ENCODE measurements around the gene KIAA0232. TPM values are rescaled to one million over a fixed set of nuclear protein-coding genes. Genes with fewer than 3 reads are reported as not detected.

KIAA0232 gene
- total and polyA plus RNA-seq, 2 donors = 10.5 to 12.8 TPM

DNA sequence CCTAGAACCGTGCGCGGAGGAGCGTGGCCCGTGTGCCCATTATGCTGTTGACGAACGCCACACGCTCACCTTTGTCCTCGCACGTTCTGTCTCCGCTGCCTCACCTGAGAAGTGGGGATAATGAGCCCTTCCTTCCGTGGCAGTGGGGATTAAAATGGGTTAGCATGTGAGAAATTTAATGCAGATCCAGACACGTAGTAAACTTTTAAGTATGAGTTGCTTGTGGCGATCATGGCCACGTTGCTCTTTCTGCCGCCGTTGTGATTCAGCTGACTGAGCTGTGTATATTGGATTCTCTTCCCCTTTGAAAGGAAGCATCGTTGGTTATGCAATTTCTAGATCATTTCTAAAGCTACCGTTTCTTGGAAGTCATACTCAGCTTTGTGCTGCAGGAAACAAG lies 143.6 kb downstream of the KIAA0232 start:
- H3K4me1 ChIP-seq (ENCODE audit: control insufficient read depth in 2 of 2, insufficient read depth in 2 of 2, low read length in 2 of 2) = peaks cover 40 to 50% of the 10 kb centered on the region in 2 donors

DNA sequence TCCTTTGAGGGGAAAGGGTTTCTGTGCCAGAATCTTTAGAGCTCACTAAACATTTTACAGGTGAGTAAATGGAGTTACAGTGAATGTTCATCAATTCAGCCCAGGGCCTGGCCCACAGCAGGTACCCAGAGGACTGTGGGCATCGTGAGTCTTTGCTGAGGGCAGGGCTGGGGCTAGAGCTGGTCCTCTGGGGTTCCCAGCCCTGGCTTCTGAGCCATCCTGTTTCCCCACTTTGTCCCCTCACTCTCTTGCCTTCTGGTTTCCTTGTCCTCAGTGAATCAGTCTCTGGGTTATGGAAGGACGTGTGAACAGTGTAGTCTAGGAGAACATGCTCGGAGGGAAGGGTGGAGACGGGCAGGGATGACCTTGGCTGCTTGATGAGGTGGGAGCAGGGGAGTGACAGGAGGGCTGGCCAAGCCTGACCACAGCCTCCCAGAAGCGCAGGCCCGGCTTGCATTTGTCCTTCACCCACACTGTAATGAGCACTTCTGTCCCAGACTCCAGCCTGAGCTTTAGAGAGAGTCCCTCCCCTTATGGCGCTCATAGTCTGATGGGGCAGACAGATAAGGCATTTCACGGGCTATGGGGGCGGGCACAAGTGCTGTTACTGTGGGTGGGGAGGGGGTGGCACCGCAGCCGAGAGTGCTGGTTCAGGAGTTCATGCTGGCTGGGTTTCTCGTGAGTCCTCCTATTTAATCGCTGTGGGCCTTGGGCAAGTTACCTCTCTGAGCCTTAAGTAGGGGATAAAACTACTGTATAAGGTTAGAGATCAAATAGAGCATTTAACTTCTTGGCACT lies 144.4 kb downstream of the KIAA0232 start:
- Histone ChIP-seq H3K27ac (ENCODE audit: low read depth in 1 of 2, low read length in 1 of 2) (peak overlapping the region; percentile 52 to 62), H3K9me3 (ENCODE audit: control insufficient read depth in 2 of 2, insufficient read depth in 1 of 2, low read length in 1 of 2) (peaks cover 0 to 6% of the 10 kb centered on the region in 2 donors), H3K27me3 (ENCODE audit: control insufficient read depth in 2 of 2, insufficient read depth in 1 of 2, low read length in 1 of 2) (no peaks in the 10 kb centered on the region), H3K4me3 (ENCODE audit: low read length in 2 of 2) (no peak overlapping the region), H3K36me3 (ENCODE audit: control insufficient read depth in 2 of 2, insufficient read depth in 2 of 2, low read length in 1 of 2) (peaks cover 28 to 31% of the 10 kb centered on the region in 2 donors), H3K4me1 (ENCODE audit: control insufficient read depth in 2 of 2, insufficient read depth in 2 of 2, low read length in 2 of 2) (peaks cover 40 to 50% of the 10 kb centered on the region in 2 donors)
- 59% methylated on average over 13 of the region's 13 CpGs for WGBS
- DNase-seq (ENCODE audit: low read depth in 6 of 9, low spot score in 9 of 9) = peak in 3 of 9 donors; percentile 58 to 71 (median 60)

More for the DNA sequence above, 143.6 kb downstream of the KIAA0232 start:
- H3K4me3 ChIP-seq (ENCODE audit: low read length in 2 of 2) = no peak overlapping the region
- WGBS = 72% methylated on average over 19 of the region's 19 CpGs
- peak overlapping the region in 1 of 2 donors; percentile 25 for H3K27ac ChIP-seq (ENCODE audit: low read depth in 1 of 2, low read length in 1 of 2)
- no peaks in the 10 kb centered on the region for H3K27me3 ChIP-seq (ENCODE audit: control insufficient read depth in 2 of 2, insufficient read depth in 1 of 2, low read length in 1 of 2)
- DNase-seq (ENCODE audit: low read depth in 6 of 9, low spot score in 9 of 9) = peak in 1 of 9 donors; percentile 36
- H3K36me3 ChIP-seq (ENCODE audit: control insufficient read depth in 2 of 2, insufficient read depth in 2 of 2, low read length in 1 of 2) = peaks cover 28% of the 10 kb centered on the region in 2 donors
- H3K9me3 ChIP-seq (ENCODE audit: control insufficient read depth in 2 of 2, insufficient read depth in 1 of 2, low read length in 1 of 2) = peaks cover 0 to 6% of the 10 kb centered on the region in 2 donors

DNA sequence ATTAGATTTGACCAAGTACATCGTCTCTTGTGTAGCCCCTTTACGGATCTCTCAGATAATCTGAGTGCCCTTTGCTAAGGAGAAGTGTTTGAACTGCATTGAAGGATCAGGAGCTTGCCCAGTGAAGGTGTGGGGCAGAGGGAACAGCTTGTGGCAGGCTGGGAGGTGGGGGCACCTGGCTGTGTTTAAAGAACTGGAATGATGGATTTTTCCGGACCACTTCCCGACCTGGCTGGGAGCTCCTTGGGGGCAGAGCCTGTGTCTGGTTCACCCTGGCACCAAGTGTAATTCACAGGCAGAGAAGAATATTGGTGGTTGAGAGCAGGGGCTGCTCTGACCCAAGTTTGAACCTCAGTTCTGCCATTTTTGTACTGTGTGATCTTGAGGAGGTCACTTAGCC lies 145.6 kb downstream of the KIAA0232 start:
- Histone ChIP-seq H3K27me3 (ENCODE audit: control insufficient read depth in 2 of 2, insufficient read depth in 1 of 2, low read length in 1 of 2) (no peaks in the 10 kb centered on the region), H3K27ac (ENCODE audit: low read depth in 1 of 2, low read length in 1 of 2) (no peak overlapping the region), H3K4me1 (ENCODE audit: control insufficient read depth in 2 of 2, insufficient read depth in 2 of 2, low read length in 2 of 2) (peaks cover 40 to 50% of the 10 kb centered on the region in 2 donors)

GRCh38 chr4:6929339-6929811 lies 146.8 kb downstream of the KIAA0232 start:
- no peaks in the 10 kb centered on the region for H3K27me3 ChIP-seq (ENCODE audit: control insufficient read depth in 2 of 2, insufficient read depth in 1 of 2, low read length in 1 of 2)
- peaks cover 0 to 5% of the 10 kb centered on the region in 2 donors for H3K9me3 ChIP-seq (ENCODE audit: control insufficient read depth in 2 of 2, insufficient read depth in 1 of 2, low read length in 1 of 2)
- DNase-seq (ENCODE audit: low read depth in 6 of 9, low spot score in 9 of 9) = peak in 1 of 9 donors; percentile 72
- no peak overlapping the region for H3K4me3 ChIP-seq (ENCODE audit: low read length in 2 of 2)
- H3K4me1 ChIP-seq (ENCODE audit: control insufficient read depth in 2 of 2, insufficient read depth in 2 of 2, low read length in 2 of 2) = peaks cover 40 to 50% of the 10 kb centered on the region in 2 donors
- H3K36me3 ChIP-seq (ENCODE audit: control insufficient read depth in 2 of 2, insufficient read depth in 2 of 2, low read length in 1 of 2) = peaks cover 16 to 20% of the 10 kb centered on the region in 2 donors
- WGBS = 80% methylated on average over 9 of the region's 9 CpGs
- H3K27ac ChIP-seq (ENCODE audit: low read depth in 1 of 2, low read length in 1 of 2) = peak overlapping the region in 1 of 2 donors; percentile 42

More for the DNA sequence above, 145.6 kb downstream of the KIAA0232 start:
- H3K4me3 ChIP-seq (ENCODE audit: low read length in 2 of 2) = no peak overlapping the region
- 98% methylated on average over 4 of the region's 4 CpGs for WGBS
- DNase-seq (ENCODE audit: low read depth in 6 of 9, low spot score in 9 of 9) = no peak
- H3K36me3 ChIP-seq (ENCODE audit: control insufficient read depth in 2 of 2, insufficient read depth in 2 of 2, low read length in 1 of 2) = peaks cover 28 to 29% of the 10 kb centered on the region in 2 donors
- no peaks in the 10 kb centered on the region for H3K9me3 ChIP-seq (ENCODE audit: control insufficient read depth in 2 of 2, insufficient read depth in 1 of 2, low read length in 1 of 2)

GRCh38 chr4:6929812-6930464 lies 147.4 kb downstream of the KIAA0232 start:
- Histone ChIP-seq H3K27me3 (ENCODE audit: control insufficient read depth in 2 of 2, insufficient read depth in 1 of 2, low read length in 1 of 2) (no peaks in the 10 kb centered on the region), H3K27ac (ENCODE audit: low read depth in 1 of 2, low read length in 1 of 2) (peak overlapping the region in 1 of 2 donors; percentile 42), H3K4me3 (ENCODE audit: low read length in 2 of 2) (no peak overlapping the region), H3K9me3 (ENCODE audit: control insufficient read depth in 2 of 2, insufficient read depth in 1 of 2, low read length in 1 of 2) (peaks cover 0 to 5% of the 10 kb centered on the region in 2 donors), H3K36me3 (ENCODE audit: control insufficient read depth in 2 of 2, insufficient read depth in 2 of 2, low read length in 1 of 2) (peaks cover 11 to 15% of the 10 kb centered on the region in 2 donors), H3K4me1 (ENCODE audit: control insufficient read depth in 2 of 2, insufficient read depth in 2 of 2, low read length in 2 of 2) (peaks cover 40 to 50% of the 10 kb centered on the region in 2 donors)
- 88% methylated on average over 15 of the region's 15 CpGs for WGBS
- no peak for DNase-seq (ENCODE audit: low read depth in 6 of 9, low spot score in 9 of 9)

- DNase-seq (ENCODE audit: low read depth in 6 of 9, low spot score in 9 of 9) = no peak
- 99% methylated on average over 3 of the region's 3 CpGs for WGBS
- no peak overlapping the region for H3K27ac ChIP-seq (ENCODE audit: low read depth in 1 of 2, low read length in 1 of 2)
- H3K27me3 ChIP-seq (ENCODE audit: control insufficient read depth in 2 of 2, insufficient read depth in 1 of 2, low read length in 1 of 2) = no peaks in the 10 kb centered on the region
- H3K36me3 ChIP-seq (ENCODE audit: control insufficient read depth in 2 of 2, insufficient read depth in 2 of 2, low read length in 1 of 2) = peaks cover 6 to 8% of the 10 kb centered on the region in 2 donors
- H3K4me1 ChIP-seq (ENCODE audit: control insufficient read depth in 2 of 2, insufficient read depth in 2 of 2, low read length in 2 of 2) = peaks cover 17 to 27% of the 10 kb centered on the region in 2 donors
- H3K9me3 ChIP-seq (ENCODE audit: control insufficient read depth in 2 of 2, insufficient read depth in 1 of 2, low read length in 1 of 2) = peaks cover 0 to 5% of the 10 kb centered on the region in 2 donors
- no peak overlapping the region for H3K4me3 ChIP-seq (ENCODE audit: low read length in 2 of 2)
Measured at GRCh38 chr4:6932475-6932874, 149.9 kb downstream of the KIAA0232 start.

DNA sequence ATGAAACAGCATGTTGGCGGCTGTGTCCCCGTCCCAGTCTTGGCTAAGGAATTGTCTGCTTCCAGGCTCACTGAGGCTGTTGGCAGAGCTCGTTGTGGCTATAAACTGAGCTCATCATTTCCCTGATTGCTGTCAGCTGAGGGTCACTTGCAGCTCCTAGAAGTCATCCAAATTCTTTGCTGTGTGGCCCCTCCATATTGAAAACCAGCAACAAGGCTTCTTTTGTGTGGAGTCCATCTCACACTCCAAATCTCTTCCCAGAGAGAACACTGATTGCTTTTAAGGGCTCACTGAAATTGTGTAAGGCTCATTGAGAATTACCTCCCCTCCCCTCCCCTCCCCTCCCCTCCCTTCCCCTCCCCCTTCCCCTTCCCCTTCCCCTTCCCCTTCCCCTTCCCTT lies 150.4 kb downstream of the KIAA0232 start:
- Histone ChIP-seq H3K9me3 (ENCODE audit: control insufficient read depth in 2 of 2, insufficient read depth in 1 of 2, low read length in 1 of 2) (peaks cover 0 to 5% of the 10 kb centered on the region in 2 donors), H3K27ac (ENCODE audit: low read depth in 1 of 2, low read length in 1 of 2) (no peak overlapping the region), H3K36me3 (ENCODE audit: control insufficient read depth in 2 of 2, insufficient read depth in 2 of 2, low read length in 1 of 2) (peaks cover 6 to 10% of the 10 kb centered on the region in 2 donors), H3K27me3 (ENCODE audit: control insufficient read depth in 2 of 2, insufficient read depth in 1 of 2, low read length in 1 of 2) (no peaks in the 10 kb centered on the region), H3K4me3 (ENCODE audit: low read length in 2 of 2) (no peak overlapping the region), H3K4me1 (ENCODE audit: control insufficient read depth in 2 of 2, insufficient read depth in 2 of 2, low read length in 2 of 2) (peaks cover 15 to 26% of the 10 kb centered on the region in 2 donors)
- DNase-seq (ENCODE audit: low read depth in 6 of 9, low spot score in 9 of 9) = no peak
- 96% methylated on average over 3 of the region's 3 CpGs for WGBS

Data from thymus (tissue), 11 donors.